GM19438 (cell line): ENCODE measurements around the gene DCLK1.
"Not testable (repeated sequence)": the region's sequence is repeated elsewhere in the genome, so short reads cannot be mapped to it uniquely, and the experiment has no call there.

Source experiments
- ATAC-seq: cut with Tn5 transposase; IDR thresholded peaks from one replicate; pipeline ENCODE4 v1.9.1; 2021; ENCODE audit warnings: low read depth; ENCODE audit not compliant: unreplicated experiment

DCLK1 gene

DNA sequence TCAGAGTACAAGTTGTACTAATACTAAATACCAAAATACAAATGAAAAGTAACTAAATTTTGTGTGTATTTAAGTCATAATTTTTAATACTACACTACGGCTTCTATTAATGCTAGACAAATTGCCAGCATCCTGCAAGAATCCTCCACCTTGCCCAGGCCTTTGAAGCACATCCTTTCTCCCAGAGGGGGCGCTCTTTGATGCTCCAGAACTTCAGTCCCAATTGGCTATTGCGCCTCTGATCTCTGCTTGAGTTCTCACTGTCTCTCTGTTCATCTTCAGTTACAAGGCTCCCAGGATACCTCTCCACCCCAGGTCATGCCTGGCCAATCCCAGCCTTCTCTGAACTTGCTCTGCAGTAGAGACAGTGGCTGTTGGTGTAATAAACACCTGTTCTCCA lies 141.0 kb downstream of the DCLK1 start:
- ATAC-seq: no peak

DNA sequence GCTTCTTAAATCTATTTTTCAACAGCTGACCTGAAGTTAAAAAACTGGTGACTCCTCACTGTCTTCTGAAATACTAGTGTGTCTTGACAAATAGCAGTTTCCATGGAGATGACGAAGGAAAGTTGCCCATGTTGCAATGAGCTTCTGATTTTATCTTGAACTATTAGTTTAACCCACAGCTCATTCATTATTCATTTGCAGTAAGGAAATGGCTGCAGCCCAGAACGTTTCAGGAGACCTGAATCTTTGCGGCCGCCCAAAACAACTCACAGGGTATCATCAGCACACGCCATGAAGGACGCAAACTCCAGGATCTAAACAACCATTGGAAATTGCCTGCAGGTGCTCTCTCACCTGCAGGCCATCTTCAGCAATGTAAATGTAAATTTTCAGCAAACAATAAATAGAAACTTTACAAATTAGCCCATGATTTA lies 142.5 kb downstream of the DCLK1 start:
- ATAC-seq: no peak

DNA sequence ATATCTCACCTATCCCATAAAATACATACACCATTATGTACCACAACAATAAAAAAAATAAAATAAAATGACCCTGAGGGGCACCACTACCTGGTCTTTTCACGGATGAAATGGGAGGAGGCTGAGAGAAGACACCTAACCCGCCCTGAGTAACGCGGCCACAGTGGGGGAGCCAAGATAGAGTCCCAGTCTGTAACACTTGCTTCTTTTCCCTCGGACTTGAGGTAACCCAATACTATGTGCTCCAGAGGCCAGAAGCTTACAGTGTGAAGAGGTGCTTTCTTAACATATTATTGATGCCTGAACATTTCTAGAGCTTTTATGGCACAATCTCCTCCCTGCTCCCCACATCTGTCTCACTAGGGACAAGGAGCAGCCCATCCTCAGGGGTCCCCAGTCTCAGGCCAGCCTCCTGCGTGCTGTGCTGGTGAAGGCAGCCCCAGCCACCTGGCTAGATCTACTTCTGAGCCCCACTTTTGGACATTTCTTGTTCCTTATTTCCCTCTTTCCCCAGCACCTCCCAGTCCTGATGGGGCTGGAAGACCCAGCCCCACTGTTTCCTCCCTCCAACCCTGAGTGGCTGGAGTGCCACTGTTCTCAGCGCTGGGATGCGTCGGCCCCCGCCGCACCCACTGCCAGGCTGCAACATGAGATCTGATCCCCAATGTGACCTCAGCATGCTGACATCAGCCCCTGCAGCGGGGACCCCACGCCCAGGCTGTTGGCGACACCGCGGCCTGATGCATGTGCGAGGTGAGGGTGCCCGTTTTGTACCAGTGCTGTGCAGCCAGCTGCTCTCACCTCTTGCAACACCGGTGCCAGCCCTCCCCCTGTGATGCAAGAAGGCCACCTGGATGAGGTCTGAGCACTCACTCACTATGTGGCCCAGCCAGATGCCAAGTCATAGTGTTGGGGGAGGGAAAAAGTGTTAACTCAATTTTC lies 143.3 kb downstream of the DCLK1 start:
- no peak for ATAC-seq

DNA sequence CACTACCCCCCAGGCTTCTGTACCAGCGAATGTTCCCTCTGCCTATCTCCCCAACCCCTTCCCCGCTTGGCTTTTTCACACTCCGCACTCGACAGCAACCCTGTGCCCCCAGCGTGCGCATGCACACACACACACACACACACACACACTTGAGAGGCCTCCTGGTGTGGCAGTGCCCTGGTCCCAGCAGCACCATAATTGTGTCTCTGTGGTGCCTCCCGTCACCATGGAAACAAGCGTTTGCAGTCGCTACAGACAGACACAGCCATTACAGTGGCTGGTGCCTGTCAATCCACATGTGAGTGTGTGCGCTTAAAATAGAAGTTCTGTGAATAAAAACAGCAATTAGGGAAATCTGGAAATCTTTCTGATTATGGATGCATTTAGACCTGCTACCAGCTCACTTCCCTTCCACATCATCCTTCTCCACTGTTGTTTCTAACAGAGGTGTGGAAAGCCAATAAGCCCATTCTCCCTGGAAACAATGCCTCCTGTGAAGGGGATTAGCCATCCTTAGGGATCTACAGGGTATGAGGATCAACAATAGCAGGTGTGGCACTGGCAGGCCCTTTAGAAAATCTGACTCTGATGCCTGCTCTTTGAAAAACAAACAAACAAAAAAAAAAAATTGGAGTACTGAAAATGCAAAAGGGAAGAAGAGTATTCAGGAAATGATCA lies 146.3 kb downstream of the DCLK1 start:
- ATAC-seq: no peak

DNA sequence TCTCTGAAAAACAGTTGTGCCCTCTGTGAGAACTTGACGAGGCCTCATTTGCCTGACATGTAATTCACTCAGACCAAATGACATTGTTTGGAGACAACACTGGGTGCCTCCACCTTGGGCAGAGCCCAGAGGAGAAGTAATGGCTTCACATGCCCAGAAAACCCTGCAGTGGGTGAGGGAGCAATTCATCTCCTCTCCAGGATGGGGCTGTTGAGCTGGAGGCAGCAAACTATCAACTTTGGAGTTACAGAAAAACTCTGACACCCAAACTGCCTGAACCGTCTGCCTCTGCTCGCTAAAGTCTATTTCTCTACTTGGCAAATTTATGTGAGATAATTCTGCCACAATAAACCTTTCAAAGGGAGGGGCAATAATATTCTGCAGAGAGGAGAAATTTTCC lies 146.9 kb downstream of the DCLK1 start:
- no peak for ATAC-seq

DNA sequence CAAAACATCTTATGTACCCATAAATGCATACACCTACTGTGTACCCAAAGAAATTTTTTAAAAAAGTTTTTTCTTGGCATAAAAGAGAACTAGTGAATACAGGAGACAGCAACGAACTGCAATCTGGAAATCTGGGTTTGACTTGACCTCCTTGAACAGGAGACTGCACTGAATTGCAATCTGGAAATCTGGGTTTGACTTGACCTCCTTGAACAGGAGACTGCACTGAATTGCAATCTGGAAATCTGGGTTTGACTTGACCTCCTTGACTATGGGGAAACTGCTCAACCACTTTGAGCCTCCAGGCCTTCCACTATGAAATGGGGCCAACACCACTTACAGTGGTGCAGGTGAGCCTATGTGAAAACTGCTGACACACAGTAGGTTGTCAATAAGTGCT lies 147.5 kb downstream of the DCLK1 start:
- not testable (repeated sequence) for ATAC-seq

DNA sequence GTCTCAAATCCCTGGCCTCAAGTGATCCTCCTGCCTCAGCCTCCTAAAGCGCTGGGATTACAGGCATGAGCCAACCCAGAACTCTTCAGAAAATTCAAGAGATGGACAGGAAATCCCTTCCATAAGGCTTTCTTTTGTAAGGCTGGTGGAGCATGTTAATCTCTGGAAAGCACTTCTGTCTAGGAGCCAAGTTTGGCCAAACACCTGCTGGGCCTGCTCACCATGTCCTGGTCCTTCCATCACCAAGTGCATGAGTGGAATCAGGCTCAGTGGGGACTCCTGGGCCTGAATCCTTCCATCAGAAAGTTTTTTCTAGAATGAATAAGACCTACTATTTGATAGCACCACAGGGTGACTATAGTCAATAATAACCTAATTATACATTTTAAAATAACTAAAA lies 148.0 kb downstream of the DCLK1 start:
- no peak for ATAC-seq

DNA sequence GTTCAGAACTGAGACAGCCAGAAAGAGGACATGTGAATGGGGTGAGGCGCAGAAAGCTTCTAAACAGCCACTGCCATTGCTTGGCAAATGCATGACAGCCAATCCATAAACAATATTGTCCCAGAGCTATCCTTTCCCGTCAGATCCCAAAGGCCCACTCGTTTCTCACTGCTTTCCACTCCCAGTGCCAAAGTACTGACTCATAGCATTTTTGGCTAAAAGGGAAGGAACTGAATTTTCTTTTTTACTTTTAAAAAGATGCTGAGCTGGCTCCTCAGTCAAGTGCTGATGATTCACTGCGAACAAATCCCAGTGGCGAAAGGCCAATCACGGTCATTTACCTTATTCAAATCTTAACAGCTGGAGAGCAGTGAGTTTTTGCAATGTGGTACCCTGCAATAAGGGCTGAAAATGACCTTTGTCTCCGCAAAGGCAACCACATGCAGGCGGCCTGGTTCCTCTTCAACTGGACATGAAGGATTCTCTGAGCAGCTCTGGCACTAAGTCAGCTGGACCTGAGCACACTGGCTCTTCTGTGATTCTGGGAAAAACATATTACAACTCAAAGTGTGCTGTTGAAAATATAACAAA lies 151.7 kb downstream of the DCLK1 start:
- ATAC-seq: no peak

DNA sequence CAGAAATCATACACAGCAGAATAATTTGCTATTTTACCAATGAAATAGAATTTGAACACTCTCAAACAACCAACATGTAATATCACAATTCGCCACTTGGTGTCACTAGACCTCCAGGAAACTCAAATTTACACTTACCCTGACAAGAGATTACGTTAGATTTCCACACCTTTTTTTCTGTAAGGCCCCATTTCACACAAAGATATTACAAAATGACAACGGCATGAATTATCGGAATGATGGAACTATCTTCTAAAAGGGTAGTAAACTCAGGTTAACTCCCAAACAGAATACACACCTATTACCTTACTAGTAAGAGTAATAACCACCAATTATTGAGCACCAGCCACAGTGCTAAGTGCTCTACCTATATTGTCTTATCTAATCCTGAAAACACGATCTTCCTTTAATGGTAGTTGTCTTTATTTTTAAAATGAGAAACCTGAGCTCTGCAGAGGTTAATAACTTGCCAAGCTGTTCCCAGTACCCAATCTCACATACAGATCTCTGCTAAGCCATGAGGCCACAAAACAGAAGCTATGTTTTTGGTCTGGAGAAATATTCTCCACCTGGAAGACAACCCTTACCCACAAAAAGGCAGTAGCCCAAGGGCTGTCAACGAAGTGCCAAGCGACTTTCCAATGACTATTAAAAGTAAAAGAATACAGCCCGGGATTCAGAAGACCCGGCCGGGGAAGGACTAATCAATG lies 152.4 kb downstream of the DCLK1 start:
- ATAC-seq: no peak

DNA sequence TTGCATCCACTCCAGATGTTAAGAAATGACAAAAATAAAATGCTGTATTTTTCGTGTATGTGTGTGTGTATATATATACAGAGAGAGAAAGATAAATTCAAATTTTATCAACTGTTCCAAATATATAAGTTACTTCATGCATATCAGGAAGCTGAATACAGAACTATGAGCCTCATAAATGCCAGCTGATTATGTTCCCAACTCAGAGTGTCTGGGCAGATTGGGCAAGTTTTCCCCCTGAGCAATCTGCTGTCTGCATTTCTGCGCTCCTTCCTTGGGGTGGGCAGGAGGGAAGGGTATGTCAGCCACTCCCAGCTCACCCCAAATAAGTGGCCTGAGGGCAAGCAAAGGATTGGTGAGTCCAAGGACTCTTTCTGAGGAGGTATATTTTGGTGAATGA lies 154.1 kb downstream of the DCLK1 start:
- no peak for ATAC-seq

DNA sequence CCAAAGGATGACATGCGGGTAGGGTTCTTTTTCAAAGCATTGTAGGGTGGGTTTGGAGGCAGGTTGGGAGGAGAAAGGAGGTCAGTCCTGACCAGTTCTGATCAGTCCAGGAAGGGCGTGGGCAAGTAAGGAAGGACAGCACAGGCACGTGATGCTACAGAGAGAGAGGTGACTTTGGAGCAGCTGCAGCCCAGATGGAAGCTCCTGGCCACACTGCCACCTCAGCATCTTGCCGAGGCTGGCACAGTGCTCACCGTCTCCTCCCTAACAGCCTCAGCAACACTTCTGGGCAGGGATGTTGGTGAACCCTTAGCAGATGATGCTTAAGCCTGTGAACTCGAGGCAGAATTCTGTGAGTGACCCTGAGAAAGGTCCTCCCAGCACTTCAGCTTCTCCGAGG lies 155.1 kb downstream of the DCLK1 start:
- no peak for ATAC-seq

DNA sequence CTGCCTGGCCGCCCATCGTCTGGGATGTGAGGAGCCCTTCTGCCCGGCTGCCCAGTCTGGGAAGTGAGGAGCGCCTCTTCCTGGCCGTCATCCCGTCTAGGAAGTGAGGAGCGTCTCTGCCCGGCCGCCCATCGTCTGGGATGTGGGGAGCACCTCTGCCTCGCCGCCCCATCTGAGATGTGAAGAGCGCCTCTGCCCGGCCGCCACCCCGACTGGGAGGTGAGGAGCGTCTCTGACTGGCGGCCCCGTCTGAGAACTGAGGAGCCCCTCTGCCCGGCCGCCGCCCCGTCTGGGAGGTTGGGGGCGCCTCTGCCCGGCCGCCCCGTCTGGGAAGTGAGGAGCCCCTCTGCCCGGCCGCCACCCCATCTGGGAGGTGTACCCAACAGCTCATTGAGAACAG lies 164.2 kb downstream of the DCLK1 start:
- not testable (repeated sequence) for ATAC-seq

DNA sequence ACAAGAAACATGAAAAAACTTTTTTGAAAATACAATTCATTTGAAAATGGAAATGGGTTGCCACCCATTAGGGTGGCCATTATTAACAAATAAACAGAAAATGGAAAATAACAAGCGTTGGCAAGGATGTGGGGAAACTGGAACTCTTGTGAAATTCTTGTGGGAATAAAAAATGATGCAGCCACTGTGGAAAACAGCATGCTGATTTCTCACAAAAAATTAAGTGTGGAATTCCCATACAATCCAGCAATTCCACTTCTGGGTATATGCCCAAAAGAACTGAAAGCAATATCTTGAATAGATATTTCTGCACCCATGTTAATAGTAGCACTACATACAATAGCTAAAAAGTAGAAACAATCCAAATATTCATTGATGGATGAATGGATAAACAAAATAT lies 165.2 kb downstream of the DCLK1 start:
- no peak for ATAC-seq

DNA sequence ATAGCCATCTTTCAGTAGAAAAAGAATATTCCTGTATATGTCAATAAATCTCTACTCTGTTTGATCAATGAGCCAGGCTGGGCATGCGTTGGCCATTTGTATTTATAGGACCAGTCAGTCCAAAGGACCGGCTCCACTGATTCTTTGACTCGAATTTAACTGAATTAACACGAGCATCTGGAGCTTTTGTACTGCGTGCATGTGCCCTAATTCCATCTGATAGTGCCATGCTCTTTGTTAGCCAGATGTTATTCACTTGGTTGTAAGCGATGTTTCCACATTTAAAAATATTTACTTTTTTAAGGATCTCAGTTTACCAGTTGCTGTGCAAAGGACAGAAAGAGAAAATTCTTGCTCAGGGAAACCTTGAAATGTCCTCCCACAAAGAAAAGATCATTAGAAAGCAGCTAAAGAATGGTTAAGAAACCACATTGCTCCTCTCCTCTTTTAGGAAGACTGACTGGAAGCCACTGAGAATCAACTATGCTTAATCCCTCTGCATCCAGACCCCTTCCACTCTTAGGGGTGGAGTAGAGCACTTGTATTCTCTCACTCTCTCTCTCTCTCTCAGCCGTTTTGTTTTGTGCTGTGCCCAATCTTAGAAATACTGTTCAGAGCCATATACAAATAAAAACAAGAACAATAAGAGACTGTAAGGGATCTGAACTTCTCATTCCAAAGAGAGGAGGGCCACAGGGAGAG lies 165.8 kb downstream of the DCLK1 start:
- no peak for ATAC-seq

DNA sequence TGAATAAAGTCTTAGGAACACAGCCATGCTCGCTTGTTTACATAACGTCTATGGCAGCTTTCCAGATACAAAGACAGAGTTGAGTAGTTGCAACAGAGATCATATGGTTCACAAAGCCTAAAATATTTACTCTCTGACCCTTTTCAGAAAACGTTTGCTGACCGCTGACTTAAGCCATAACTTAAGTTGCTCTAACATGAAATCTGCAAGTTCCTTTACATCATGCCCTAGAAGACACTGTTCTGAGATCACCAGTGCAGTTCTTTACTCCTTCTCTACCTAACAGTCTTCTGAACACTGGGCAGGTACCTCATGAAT lies 166.4 kb downstream of the DCLK1 start:
- no peak for ATAC-seq

DNA sequence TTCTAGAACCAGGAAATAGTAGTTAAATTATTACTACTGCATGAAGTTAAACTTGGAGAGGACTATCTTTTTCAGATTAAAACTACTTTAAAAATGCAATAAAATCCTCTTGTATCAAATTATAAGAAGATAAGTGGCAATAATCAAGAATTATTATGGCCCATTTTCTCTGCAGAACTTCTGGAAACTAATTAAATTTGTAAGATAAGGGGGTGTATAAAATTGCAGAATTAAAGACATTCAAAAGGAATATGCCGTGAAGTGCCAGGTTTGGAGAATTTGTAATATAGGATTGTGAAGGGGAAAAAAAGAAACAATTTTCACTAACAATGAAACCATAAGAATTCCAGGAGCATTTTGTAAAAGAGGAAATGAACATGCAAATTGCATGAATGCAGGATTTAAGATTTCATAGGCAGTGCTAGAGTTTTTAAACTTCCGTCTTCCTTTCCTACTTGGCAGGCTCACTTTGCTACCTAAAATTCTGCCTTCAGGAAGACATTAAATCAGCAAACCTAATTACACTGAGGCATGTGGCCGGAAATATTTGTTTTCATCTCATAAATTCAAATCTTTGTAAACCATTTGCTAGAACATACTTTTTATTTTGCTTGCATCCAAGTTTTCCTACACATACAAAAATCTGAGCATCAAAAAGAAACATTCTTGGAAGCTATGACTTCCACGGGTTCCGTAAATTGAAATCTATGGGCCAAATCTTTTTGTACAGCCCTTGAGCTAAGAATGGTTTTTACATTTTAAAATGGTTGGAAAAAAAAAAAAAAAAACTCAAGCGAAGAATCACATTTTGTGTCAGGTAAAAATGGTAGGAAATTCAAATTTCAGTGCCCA lies 166.9 kb downstream of the DCLK1 start:
- ATAC-seq: no peak

DNA sequence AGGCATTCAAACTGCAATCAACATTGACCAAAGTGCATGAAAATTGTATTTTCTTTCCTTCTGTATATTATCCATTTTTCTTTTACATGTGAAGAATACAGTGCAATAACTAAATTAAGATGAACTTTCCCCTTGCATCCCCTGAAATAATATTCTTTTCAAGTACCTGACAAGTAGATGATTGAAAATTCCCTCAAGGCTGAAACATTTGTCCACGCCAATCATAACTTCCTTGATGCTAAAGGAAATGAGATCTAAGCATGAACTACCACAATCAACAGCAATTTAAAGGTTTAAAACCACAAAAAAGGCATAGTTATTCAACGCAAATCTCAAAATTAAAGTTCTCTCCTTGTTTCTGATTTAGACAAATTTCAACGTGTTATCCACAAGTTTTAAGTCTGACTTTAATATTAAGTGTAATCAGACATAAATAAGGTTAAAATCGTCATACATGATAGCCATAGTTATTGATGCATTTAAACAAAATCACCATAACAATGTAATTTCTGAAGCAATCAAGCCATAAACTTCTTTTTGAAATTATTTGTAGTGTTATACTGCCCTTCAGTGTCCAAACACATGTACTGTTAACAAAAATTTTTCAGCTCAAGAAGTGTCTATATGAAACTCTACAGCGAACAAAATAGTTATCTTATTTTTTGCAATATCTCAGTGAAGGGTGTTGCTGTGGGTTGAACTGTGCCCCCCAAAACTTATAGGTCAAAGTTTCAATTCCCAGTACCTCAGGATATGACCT lies 169.5 kb downstream of the DCLK1 start:
- no peak for ATAC-seq

DNA sequence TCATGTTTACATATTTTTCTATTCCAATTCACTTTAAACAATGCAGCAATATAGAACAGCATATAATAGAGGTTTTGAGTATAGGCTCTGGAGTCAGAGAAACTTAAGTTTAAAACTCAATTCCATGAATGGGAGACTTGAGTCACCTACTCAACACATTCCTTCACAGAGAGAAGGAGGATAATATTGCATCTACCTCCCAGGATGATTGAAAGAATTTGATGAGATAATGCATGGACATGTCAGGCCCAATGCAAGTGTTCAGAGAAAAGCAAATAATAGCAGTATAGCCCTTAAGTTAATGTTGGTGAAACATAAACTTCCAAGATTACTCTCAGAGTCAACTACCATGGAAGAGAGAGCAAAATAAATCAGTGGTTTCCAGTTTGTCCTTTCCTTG lies 170.2 kb downstream of the DCLK1 start:
- no peak for ATAC-seq

DNA sequence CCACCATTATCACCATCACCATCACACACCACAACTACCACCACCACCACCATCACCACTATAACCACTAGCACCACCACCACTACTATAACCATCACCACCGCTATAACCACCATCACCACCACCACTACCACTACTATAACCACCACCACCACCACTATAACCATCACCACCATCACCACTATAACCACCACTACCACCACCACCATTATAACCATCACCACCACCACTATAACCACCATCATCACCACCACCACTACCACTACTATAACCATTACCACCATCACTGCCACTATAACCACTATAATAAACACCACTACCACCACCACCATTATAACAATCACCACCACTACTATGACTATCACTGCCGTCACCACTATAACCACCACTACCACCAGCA lies 173.2 kb downstream of the DCLK1 start:
- no peak for ATAC-seq
